ENCODE data around the gene AP1S3.

DNA sequence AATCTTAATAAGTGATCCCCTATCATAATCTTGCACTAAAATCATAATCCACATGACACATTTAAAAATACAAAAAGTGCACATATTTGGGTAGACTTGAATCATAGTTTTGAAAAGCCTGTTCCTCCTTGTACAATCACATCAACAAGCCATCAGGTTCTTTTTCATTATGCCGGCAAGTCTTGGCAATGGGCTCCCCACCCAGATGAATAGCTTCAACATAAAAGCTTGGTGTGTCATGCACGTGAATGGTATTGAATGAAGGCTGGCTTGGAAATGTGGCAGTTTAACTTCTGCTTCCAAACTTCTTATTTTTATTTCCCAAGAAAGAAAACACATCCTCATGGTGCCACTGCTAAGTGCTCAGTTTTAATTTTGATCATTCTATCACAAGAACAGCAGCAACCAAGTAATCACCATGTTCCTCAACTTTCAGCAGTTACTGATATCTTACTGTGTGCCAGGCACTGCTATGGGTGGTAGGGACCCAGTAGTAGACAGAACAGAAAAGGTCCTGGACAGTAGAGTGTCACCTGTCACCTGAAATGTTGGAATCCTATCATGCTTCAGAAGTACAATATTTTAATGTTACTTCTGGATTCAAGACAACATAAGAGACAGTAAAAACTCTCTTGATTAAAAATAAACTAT, 89.9 kb downstream of the AP1S3 start:
- TF ChIP-seq FOXK2 (IDR thresholded peaks at IDR 0.05) (no peak), HDGF (IDR thresholded peaks at IDR 0.05; ENCODE audit: borderline replicate concordance) (no peak), NFRKB (IDR thresholded peaks at IDR 0.05) (no peak), LEF1 (IDR thresholded peaks at IDR 0.05; ENCODE audit: borderline replicate concordance) (no peak), TARDBP (IDR thresholded peaks at IDR 0.05) (no peak)

Measured in HEK293T (cell line).